Endothelial cell of umbilical vein (primary cell): ENCODE measurements around the gene HDAC4. TPM values are rescaled to one million over a fixed set of nuclear protein-coding genes. Genes with fewer than 3 reads are reported as not detected.

Experiments
- BruUV-seq: library from RNA; stranded (reverse); fragments of 400-500 nt; replicated peaks from 2 replicates; lab custom pipeline; 2021; lab: Mats Ljungman, UMichigan
- CTCF ChIA-PET: fragments of 300-600, 350-600 bp; sonication (Branson Sonifier 250); formaldehyde crosslinking; loops from one replicate; lab custom pipeline; 2021; ENCODE audit warnings: antibody characterized with exemption, inconsistent platforms; lab: Charles Lee
- POLR2A ChIA-PET: fragments of 300-600, 350-600 bp; sonication (Branson Sonifier 250); formaldehyde crosslinking; loops from one replicate; lab custom pipeline; 2021; ENCODE audit warnings: antibody characterized with exemption, inconsistent platforms; lab: Charles Lee
- DNase-seq: peaks from one replicate; pipeline ENCODE4 v3.0.0-alpha.2; 2011; ENCODE audit warnings: low read depth, low spot score
- FAIRE-seq: peaks from 2 replicates; lab custom pipeline; 2011; peaks lifted over from hg19 to GRCh38; lab: Jason Lieb, UNC
- H2AFZ ChIP-seq: 2 replicates; pipeline ENCODE4 v1.6.0; 2012; ENCODE audit warnings: low read depth, low read length, control low read depth, inconsistent platforms
- H3K27ac ChIP-seq: 2 replicates; pipeline ENCODE4 v1.5.1; 2011; ENCODE audit warnings: low read depth, mild to moderate bottlenecking, control low read depth, low read length, moderate library complexity; ENCODE audit not compliant: insufficient read depth
- H3K27me3 ChIP-seq, 2 experiments: 2 replicates each; pipeline versions ENCODE4 v1.6.0 to v1.6.1; 2011; ENCODE audit warnings: low read length in 2 of 2, mixed read lengths in 1 of 2; ENCODE audit not compliant: control insufficient read depth in 2 of 2, insufficient read depth in 2 of 2
- H3K36me3 ChIP-seq, 2 experiments: 2 replicates in 1 of 2; 3 replicates in 1 of 2; pipeline ENCODE4 v1.5.1; 2011; ENCODE audit warnings: low read length in 2 of 2, mild to moderate bottlenecking in 1 of 2, moderate library complexity in 1 of 2; ENCODE audit not compliant: control insufficient read depth in 2 of 2, insufficient read depth in 2 of 2; ENCODE audit errors: extremely low read depth in 1 of 2
- H3K4me1 ChIP-seq: 3 replicates; pipeline ENCODE4 v1.5.1; 2011; ENCODE audit warnings: mild to moderate bottlenecking, low read length; ENCODE audit not compliant: control insufficient read depth, insufficient read depth; ENCODE audit errors: extremely low read depth
- H3K4me2 ChIP-seq: 2 replicates; pipeline ENCODE4 v1.6.1; 2011; ENCODE audit warnings: low read length, control low read depth, mixed read lengths; ENCODE audit not compliant: insufficient read depth
- H3K4me3 ChIP-seq, 3 experiments: fragments of 200-600 bp in 1 of 3; sonication (generic), shearing (Covaris generic) in 1 of 3; replicated peaks in 1 of 3; 2 replicates each; pipeline ENCODE4 v1.5.1; 2011 to 2016; ENCODE audit warnings: control low read depth in 3 of 3, low read length in 3 of 3, mild to moderate bottlenecking in 2 of 3, inconsistent platforms in 1 of 3, low read depth in 1 of 3, moderate library complexity in 1 of 3; ENCODE audit not compliant: insufficient read depth in 1 of 3
- H3K79me2 ChIP-seq: 2 replicates; pipeline ENCODE4 v1.6.0; 2012; ENCODE audit warnings: low read length, inconsistent platforms; ENCODE audit not compliant: control insufficient read depth, insufficient read depth
- H3K9ac ChIP-seq: replicated peaks from 2 replicates; pipeline ENCODE3; 2011; ENCODE audit warnings: low read length, control low read depth; ENCODE audit not compliant: insufficient read depth; ENCODE audit errors: extremely low read depth
- H3K9me1 ChIP-seq: replicated peaks from 3 replicates; pipeline ENCODE4 v1.6.0; 2011; ENCODE audit warnings: mild to moderate bottlenecking, low read length; ENCODE audit not compliant: control insufficient read depth, insufficient read depth; ENCODE audit errors: extremely low read depth
- H3K9me3 ChIP-seq: replicated peaks from 2 replicates; pipeline ENCODE4 v1.5.1; 2012; ENCODE audit warnings: low read length, inconsistent platforms; ENCODE audit not compliant: control insufficient read depth, insufficient read depth
- H4K20me1 ChIP-seq: replicated peaks from 2 replicates; pipeline ENCODE3; 2011; ENCODE audit warnings: mild to moderate bottlenecking, low read length; ENCODE audit not compliant: control insufficient read depth, insufficient read depth; ENCODE audit errors: extremely low read depth
- CTCF ChIP-seq, 2 donors: IDR thresholded peaks; 1 replicate in 1 of 2; 2 replicates in 1 of 2; pipeline ENCODE4 v1.5.1; 2011; ENCODE audit warnings: low read length in 2 of 2, mild to moderate bottlenecking in 2 of 2, moderate library complexity in 2 of 2, control low read depth in 1 of 2, inconsistent platforms in 1 of 2, low read depth in 1 of 2; ENCODE audit not compliant: insufficient read depth in 1 of 2; ENCODE audit errors: extremely low read depth in 1 of 2
- EZH2 ChIP-seq: IDR thresholded peaks from 2 replicates; pipeline ENCODE4 v1.6.1; 2012; ENCODE audit warnings: borderline replicate concordance, low read depth, mild to moderate bottlenecking, moderate library complexity, low read length, inconsistent platforms; ENCODE audit not compliant: severe bottlenecking
- FOS ChIP-seq: IDR thresholded peaks from 2 replicates; pipeline ENCODE4 v1.6.1; 2011; ENCODE audit warnings: mild to moderate bottlenecking, low read length, moderate library complexity, borderline replicate concordance; ENCODE audit not compliant: insufficient read depth
- GATA2 ChIP-seq: IDR thresholded peaks from 2 replicates; pipeline ENCODE4 v1.7.0; 2011; ENCODE audit warnings: low read depth, mild to moderate bottlenecking, moderate library complexity, mixed read lengths, low read length; ENCODE audit not compliant: insufficient read length, insufficient read depth
- JUN ChIP-seq: IDR thresholded peaks from 2 replicates; pipeline ENCODE4 v1.6.1; 2011; ENCODE audit warnings: borderline replicate concordance, low read depth; ENCODE audit not compliant: insufficient read length, insufficient read depth
- MYC ChIP-seq: IDR thresholded peaks from one replicate; pipeline ENCODE4 v1.6.1; 2011; ENCODE audit warnings: mild to moderate bottlenecking, low read depth, low read length
- POLR2A ChIP-seq: IDR thresholded peaks from 2 replicates; pipeline ENCODE4 v1.6.1; 2012; ENCODE audit warnings: low read depth, mild to moderate bottlenecking, control low read depth, low read length
- POLR2AphosphoS5 ChIP-seq: IDR thresholded peaks from 2 replicates; pipeline ENCODE4 v1.6.1; 2012; ENCODE audit warnings: low read depth, mild to moderate bottlenecking, control low read depth, low read length, moderate library complexity; ENCODE audit not compliant: insufficient read depth
- dilution Hi-C: fragments of 300-500 bp; cut with MboI; formaldehyde crosslinking; loops from one replicate; pipeline ENCODE4 v1.15.0; 2019; ENCODE audit warnings: low sequenced_read_pairs; ENCODE audit not compliant: extremely low pct_ligation_motif_present
- intact Hi-C: fragments of 100-400 bp; cut with micrococcal nuclease; formaldehyde crosslinking; loops from one replicate; pipeline ENCODE4 v1.10.0; 2022
- polyA plus RNA-seq, 4 experiments: library from polyadenylated mRNA; depleted of rRNA in 3 of 4; stranded (reverse) in 3 of 4; unstranded in 1 of 4; fragments of >200 nt; gene quantifications; 2 replicates each; pipeline versions ENCODE4 v1.2.1 to v1.2.3, GENCODE V29; 2011 to 2012; ENCODE audit warnings: missing spikeins in 1 of 4
- total RNA-seq: library from RNA; stranded (reverse); gene quantifications from 2 replicates; pipeline ENCODE4 v1.2.3, GENCODE V29; 2021
- TF ChIP-seq, protein P1 (sequence below): IDR thresholded peaks from 2 replicates; pipeline ENCODE4 v1.6.1; 2011; ENCODE audit not compliant: insufficient read depth, insufficient read length

HDAC4 gene
- total and polyA plus RNA-seq, 2 donors (not counting 3 experiments of a cell fraction or from before 2014, with no cell fraction given) = 13.4 to 33.0 TPM

DNA sequence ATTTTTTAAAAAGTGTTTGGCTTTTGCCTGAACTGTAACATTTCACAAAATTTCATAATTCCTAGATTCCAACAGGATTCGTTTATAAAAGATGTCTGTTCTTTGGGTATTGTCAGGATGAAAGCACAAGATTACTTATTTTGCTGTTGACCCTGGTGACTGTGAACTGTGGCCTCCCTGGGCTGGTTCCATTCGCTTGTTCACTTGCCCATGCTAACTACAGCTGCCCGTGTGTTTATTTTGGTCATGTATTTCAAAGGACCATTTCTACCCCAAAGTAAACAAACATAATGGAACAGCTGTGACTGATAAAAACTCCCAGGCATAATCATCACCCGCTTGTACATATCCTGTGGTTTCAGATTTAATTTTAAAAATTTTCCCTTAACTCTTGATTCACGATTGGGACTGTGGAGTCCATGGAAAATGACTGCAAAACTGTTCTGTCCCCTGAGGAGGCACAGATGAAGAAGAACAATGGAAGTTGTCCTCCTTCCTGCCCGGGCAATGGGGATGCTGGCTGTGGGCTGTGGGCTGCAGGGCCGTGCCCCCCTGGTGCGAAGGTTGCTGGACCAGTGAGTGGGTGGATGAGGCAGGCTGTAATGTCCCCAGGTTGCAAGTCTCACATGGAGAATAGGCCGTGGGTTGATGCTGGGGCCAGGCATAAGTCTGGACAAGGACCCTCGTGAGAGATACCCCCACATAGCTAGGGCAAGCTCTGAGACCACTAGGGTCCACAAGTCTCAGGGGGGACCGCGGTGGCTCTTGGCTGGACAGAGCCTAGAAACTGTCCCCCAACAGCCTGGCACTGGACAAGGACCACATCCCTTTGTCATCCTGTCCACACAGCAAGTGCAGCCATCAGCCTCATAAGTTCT, 28.9 kb upstream of the HDAC4 start:
- FAIRE-seq = no peak
- Histone ChIP-seq H3K4me2 (no peak overlapping the region), H3K27me3 (no peaks in the 10 kb centered on the region), H3K79me2 (no peaks in the 10 kb centered on the region), H3K9me3 (no peaks in the 10 kb centered on the region), H3K9ac (no peak overlapping the region), H2AFZ (no peak overlapping the region), H3K27ac (no peak overlapping the region), H4K20me1 (no peaks in the 10 kb centered on the region), H3K9me1 (no peaks in the 10 kb centered on the region), H3K36me3 (no peaks in the 10 kb centered on the region), H3K4me3 (no peak overlapping the region), H3K4me1 (no peaks in the 10 kb centered on the region)
- BruUV-seq = no TSS peak
- no peak for DNase-seq
- ChIA-PET POLR2A (no interaction called here), CTCF (no interaction called here)
- dilution Hi-C loops (no loop called here), intact Hi-C loops (no loop called here)
- TF ChIP-seq, protein P1, sequence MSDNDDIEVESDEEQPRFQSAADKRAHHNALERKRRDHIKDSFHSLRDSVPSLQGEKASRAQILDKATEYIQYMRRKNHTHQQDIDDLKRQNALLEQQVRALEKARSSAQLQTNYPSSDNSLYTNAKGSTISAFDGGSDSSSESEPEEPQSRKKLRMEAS = no peak
- no peak for TF ChIP-seq CTCF (IDR thresholded peaks at IDR 0.05; ENCODE audit: extremely low read depth in 1 of 2, insufficient read depth in 1 of 2, low read depth in 1 of 2, low read length in 2 of 2)

GRCh38 chr2:239425631-239426030, 24.8 kb upstream of the HDAC4 start:
- Histone ChIP-seq H3K9ac (no peak overlapping the region), H3K4me2 (no peak overlapping the region), H3K4me1 (no peaks in the 10 kb centered on the region), H2AFZ (no peak overlapping the region), H3K27me3 (no peaks in the 10 kb centered on the region), H3K9me3 (no peaks in the 10 kb centered on the region), H4K20me1 (no peaks in the 10 kb centered on the region), H3K4me3 (no peak overlapping the region), H3K79me2 (no peaks in the 10 kb centered on the region), H3K9me1 (no peaks in the 10 kb centered on the region), H3K27ac (no peak overlapping the region), H3K36me3 (no peaks in the 10 kb centered on the region)
- FAIRE-seq (no peak), DNase-seq (no peak)
- dilution Hi-C loops = no loop called here
- no TSS peak for BruUV-seq
- ChIA-PET CTCF (no interaction called here), POLR2A (no interaction called here)
- intact Hi-C loops = no loop called here
- TF ChIP-seq CTCF (IDR thresholded peaks at IDR 0.05; ENCODE audit: extremely low read depth in 1 of 2, insufficient read depth in 1 of 2, low read depth in 1 of 2, low read length in 2 of 2) (no peak), EZH2 (no peak), JUN (no peak), POLR2A (no peak), FOS (no peak), MYC (no peak), GATA2 (no peak), POLR2AphosphoS5 (no peak)
- TF ChIP-seq, protein P1 = no peak
